A549 (cell line): Measurements from ENCODE around the gene CNTNAP2.

Experiments
- CTCF ChIP-seq: fragments of >200 bp; sonication (Bioruptor Twin); formaldehyde crosslinking; IDR thresholded peaks from 3 replicates; pipeline ENCODE4 v1.5.1; 2016
- HOXA7 ChIP-seq: fragments of 250-450 bp; sonication (Bioruptor Pico); IDR thresholded peaks from 2 replicates; pipeline ENCODE4 v1.5.0; 2020; ENCODE audit warnings: mild to moderate bottlenecking, moderate library complexity
- JUN ChIP-seq, 2 experiments: fragments of >200 bp; sonication (Bioruptor Twin); formaldehyde crosslinking; IDR thresholded peaks; 2 replicates in 1 of 2; 3 replicates in 1 of 2; pipeline ENCODE4 v1.6.1; 2016 to 2017
- KDM5A ChIP-seq: fragments of 200-600 bp; sonication (generic); IDR thresholded peaks from 2 replicates; pipeline ENCODE4 v1.6.1; 2016; ENCODE audit warnings: antibody characterized with exemption, mild to moderate bottlenecking
- MAX ChIP-seq: IDR thresholded peaks from 2 replicates; pipeline ENCODE4 v1.6.1; 2012
- MYC ChIP-seq: IDR thresholded peaks from 2 replicates; pipeline ENCODE4 v1.6.1; 2012; ENCODE audit warnings: mild to moderate bottlenecking, inconsistent platforms, low read length, improper control_type of control experiment, borderline replicate concordance
- RCOR1 ChIP-seq: fragments of 150-350 bp; IDR thresholded peaks from 2 replicates; pipeline ENCODE4 v1.6.1; 2014; ENCODE audit warnings: antibody characterized with exemption, low read length, low read depth
- RFX5 ChIP-seq: fragments of 450-650 bp; IDR thresholded peaks from 2 replicates; pipeline ENCODE4 v1.7.1; 2014; ENCODE audit warnings: antibody characterized with exemption, mild to moderate bottlenecking, moderate library complexity
- TP53 ChIP-seq: fragments of 250-450 bp; sonication (Bioruptor Pico); IDR thresholded peaks from 2 replicates; pipeline ENCODE4 v1.5.0; 2021; ENCODE audit warnings: mild to moderate bottlenecking, moderate library complexity
- USF2 ChIP-seq: fragments of 450-650 bp; IDR thresholded peaks from 2 replicates; pipeline ENCODE4 v1.6.1; 2014; ENCODE audit warnings: antibody characterized with exemption

- TF ChIP-seq RFX5, result no peak
- TF ChIP-seq CTCF, result no peak
- no peak for TF ChIP-seq MYC
- TF ChIP-seq MAX, result no peak
- no peak for TF ChIP-seq RCOR1
- no peak for TF ChIP-seq JUN (IDR thresholded peaks at IDR 0.05)
- no peak for TF ChIP-seq USF2
- TF ChIP-seq HOXA7 (CRISPR knock-in tag), result no peak
- TF ChIP-seq TP53 (CRISPR knock-in tag), result no peak
- no peak for TF ChIP-seq KDM5A
Measured at GRCh38 chr7:147151661-147152060, 1035.1 kb downstream of the CNTNAP2 start.
